OCI-LY1 (cell line): ENCODE measurements around the gene FREY1.

Experiments used
- H2AFZ ChIP-seq: fragments of 200-600 bp; sonication (generic), shearing (Covaris generic); 2 replicates; pipeline ENCODE4 v1.6.0; 2014; ENCODE audit warnings: antibody characterized with exemption, mild to moderate bottlenecking, low read length
- H3F3A ChIP-seq: fragments of 200-600 bp; sonication (generic), shearing (Covaris generic); 2 replicates; pipeline ENCODE4 v1.6.0; 2014; ENCODE audit warnings: mild to moderate bottlenecking, antibody characterized with exemption, low read length, moderate library complexity; ENCODE audit not compliant: insufficient read depth
- H3K27ac ChIP-seq: fragments of 200-600 bp; sonication (generic); 2 replicates; pipeline ENCODE4 v1.5.1; 2014; ENCODE audit warnings: low read length, mixed run types, mild to moderate bottlenecking, low read depth; ENCODE audit not compliant: poor library complexity, severe bottlenecking
- H3K27me3 ChIP-seq: fragments of 200-600 bp; sonication (generic); 2 replicates; pipeline ENCODE4 v1.6.0; 2014; ENCODE audit warnings: antibody characterized with exemption, mild to moderate bottlenecking, low read length, moderate library complexity; ENCODE audit not compliant: insufficient read depth
- H3K36me3 ChIP-seq: fragments of 200-600 bp; sonication (generic); 2 replicates; pipeline ENCODE4 v1.6.1; 2014; ENCODE audit warnings: mild to moderate bottlenecking, antibody characterized with exemption, low read length, moderate library complexity, mixed read lengths; ENCODE audit not compliant: insufficient read depth
- H3K4me1 ChIP-seq: fragments of 200-600 bp; sonication (generic); 2 replicates; pipeline ENCODE4 v1.5.1; 2014; ENCODE audit warnings: mild to moderate bottlenecking, low read length, moderate library complexity; ENCODE audit not compliant: insufficient read depth, severe bottlenecking
- H3K4me2 ChIP-seq: fragments of 200-600 bp; sonication (generic), shearing (Covaris generic); 2 replicates; pipeline ENCODE4 v1.6.1; 2014; ENCODE audit warnings: low read length
- H3K4me3 ChIP-seq: fragments of 200-600 bp; sonication (generic); 2 replicates; pipeline ENCODE4 v1.5.1; 2014; ENCODE audit warnings: low read length, low read depth, mild to moderate bottlenecking, mixed read lengths; ENCODE audit not compliant: poor library complexity, severe bottlenecking
- H3K79me2 ChIP-seq: fragments of 200-600 bp; shearing (Covaris generic); 2 replicates; pipeline ENCODE4 v1.6.1; 2016; ENCODE audit warnings: mixed run types, low read length, mixed read lengths; ENCODE audit not compliant: insufficient read depth
- H3K9ac ChIP-seq: fragments of 200-600 bp; sonication (generic), shearing (Covaris generic); 2 replicates; pipeline ENCODE4 v1.6.1; 2014; ENCODE audit warnings: mild to moderate bottlenecking, low read length, mixed read lengths
- H3K9me2 ChIP-seq: fragments of 200-600 bp; sonication (generic), shearing (Covaris generic); 2 replicates; pipeline ENCODE4 v1.6.1; 2014; ENCODE audit warnings: low read depth, mild to moderate bottlenecking, low read length, mixed read lengths
- H3K9me3 ChIP-seq: fragments of 200-600 bp; shearing (Covaris generic); 2 replicates; pipeline ENCODE4 v1.6.1; 2014; ENCODE audit warnings: low read length, mixed read lengths
- H4K20me1 ChIP-seq: fragments of 200-600 bp; sonication (generic), shearing (Covaris generic); 2 replicates; pipeline ENCODE4 v1.6.0; 2016; ENCODE audit warnings: mild to moderate bottlenecking, low read length; ENCODE audit not compliant: insufficient read depth
- EZH2 ChIP-seq: fragments of 200-600 bp; sonication (generic), shearing (Covaris generic); IDR thresholded peaks from 2 replicates; pipeline ENCODE4 v1.8.0; 2017; ENCODE audit warnings: borderline replicate concordance, mixed run types, mild to moderate bottlenecking, antibody characterized with exemption, low read length, moderate library complexity, mixed read lengths
- TF ChIP-seq, protein P1 (sequence below): fragments of 200-600 bp; sonication (generic), shearing (Covaris generic); IDR thresholded peaks from 2 replicates; pipeline ENCODE4 v1.5.1; 2017; ENCODE audit warnings: mild to moderate bottlenecking, antibody characterized with exemption, low read length, moderate library complexity, mixed read lengths

FREY1 gene

DNA sequence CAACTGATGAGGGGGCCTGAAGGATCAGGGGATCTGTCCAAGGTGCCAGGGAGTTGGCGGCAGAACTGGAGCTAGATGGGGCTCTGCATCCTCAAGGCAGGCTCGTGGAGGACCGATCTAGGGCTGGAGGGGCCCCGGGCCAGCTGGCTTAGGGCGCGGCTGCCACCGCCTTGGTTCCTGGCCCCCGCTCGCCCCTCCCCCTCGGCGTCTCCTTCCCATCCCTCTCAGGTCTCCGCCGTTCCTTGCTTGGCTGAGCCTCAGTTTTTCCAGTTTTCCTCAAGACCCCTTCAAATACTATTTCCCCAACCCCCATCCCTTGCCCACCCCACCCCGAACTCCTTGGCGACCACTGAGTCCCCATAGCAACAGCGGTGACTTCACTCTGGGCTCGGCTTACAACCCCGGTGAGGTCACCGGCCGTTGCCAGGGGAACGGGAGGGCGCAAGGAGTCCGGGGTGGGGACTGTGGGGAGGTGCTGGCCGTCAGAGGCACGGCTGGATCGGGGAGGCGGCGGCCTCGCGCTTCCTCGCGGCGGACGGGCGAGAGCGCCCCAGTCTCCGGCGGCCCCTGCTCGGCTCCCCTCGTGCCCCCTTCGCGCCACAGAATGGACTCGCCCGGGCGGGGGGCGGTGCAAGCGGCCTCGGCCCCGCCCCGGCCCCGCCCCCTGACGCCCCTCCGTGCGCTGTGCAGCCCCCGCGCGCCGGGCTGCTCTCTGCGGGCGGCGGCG lies 7.5 kb downstream of the FREY1 start:
- H3K4me2 ChIP-seq, result peak overlapping the region; percentile 62

DNA sequence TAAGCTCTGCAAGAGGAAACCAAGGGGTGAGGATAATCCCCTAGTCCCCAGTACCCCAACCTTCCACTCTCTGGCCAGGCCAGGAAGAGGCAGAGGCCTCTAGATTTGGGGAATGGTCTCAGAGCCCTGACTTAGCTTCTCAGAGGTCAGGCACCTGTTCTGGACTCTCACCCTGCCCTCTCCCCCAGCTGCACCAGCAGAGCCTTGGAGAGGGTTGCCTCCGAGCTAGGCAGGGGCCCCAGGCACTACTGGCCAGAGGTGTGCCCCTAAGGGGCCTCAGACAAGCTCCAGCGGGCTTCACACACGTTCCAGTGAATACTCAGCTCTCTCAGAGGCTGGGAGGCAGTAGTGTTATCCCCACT lies 8.0 kb downstream of the FREY1 start:
- no peak overlapping the region for H3K4me3 ChIP-seq
- no peaks in the 10 kb centered on the region for H3K9me2 ChIP-seq
- no peaks in the 10 kb centered on the region for H3K36me3 ChIP-seq
- no peaks in the 10 kb centered on the region for H3F3A ChIP-seq
- no peaks in the 10 kb centered on the region for H3K79me2 ChIP-seq
- TF ChIP-seq, protein P1, sequence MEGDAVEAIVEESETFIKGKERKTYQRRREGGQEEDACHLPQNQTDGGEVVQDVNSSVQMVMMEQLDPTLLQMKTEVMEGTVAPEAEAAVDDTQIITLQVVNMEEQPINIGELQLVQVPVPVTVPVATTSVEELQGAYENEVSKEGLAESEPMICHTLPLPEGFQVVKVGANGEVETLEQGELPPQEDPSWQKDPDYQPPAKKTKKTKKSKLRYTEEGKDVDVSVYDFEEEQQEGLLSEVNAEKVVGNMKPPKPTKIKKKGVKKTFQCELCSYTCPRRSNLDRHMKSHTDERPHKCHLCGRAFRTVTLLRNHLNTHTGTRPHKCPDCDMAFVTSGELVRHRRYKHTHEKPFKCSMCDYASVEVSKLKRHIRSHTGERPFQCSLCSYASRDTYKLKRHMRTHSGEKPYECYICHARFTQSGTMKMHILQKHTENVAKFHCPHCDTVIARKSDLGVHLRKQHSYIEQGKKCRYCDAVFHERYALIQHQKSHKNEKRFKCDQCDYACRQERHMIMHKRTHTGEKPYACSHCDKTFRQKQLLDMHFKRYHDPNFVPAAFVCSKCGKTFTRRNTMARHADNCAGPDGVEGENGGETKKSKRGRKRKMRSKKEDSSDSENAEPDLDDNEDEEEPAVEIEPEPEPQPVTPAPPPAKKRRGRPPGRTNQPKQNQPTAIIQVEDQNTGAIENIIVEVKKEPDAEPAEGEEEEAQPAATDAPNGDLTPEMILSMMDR, result no peak
- TF ChIP-seq EZH2, result no peak
- H3K27me3 ChIP-seq, result peaks cover 4% of the 10 kb centered on the region; the same call in 1 of the 2 replicates
- H3K9ac ChIP-seq, result no peak overlapping the region
- no peaks in the 10 kb centered on the region for H4K20me1 ChIP-seq
- H2AFZ ChIP-seq, result no peak overlapping the region
- H3K9me3 ChIP-seq, result no peaks in the 10 kb centered on the region
- H3K27ac ChIP-seq, result no peak overlapping the region
- peaks cover 12% of the 10 kb centered on the region for H3K4me1 ChIP-seq
- peak overlapping the region; percentile 62; the same call in 1 of the 2 replicates for H3K4me2 ChIP-seq

More for the DNA sequence above, 7.5 kb downstream of the FREY1 start:
- peaks cover 4% of the 10 kb centered on the region; the same call in 1 of the 2 replicates for H3K27me3 ChIP-seq
- H3K79me2 ChIP-seq, result no peaks in the 10 kb centered on the region
- no peaks in the 10 kb centered on the region for H3K36me3 ChIP-seq
- no peaks in the 10 kb centered on the region for H3K9me2 ChIP-seq
- peak overlapping the region; percentile 54 for H3K4me3 ChIP-seq
- H4K20me1 ChIP-seq, result no peaks in the 10 kb centered on the region
- no peak overlapping the region for H3K27ac ChIP-seq
- H3F3A ChIP-seq, result no peaks in the 10 kb centered on the region
- no peak for TF ChIP-seq EZH2
- TF ChIP-seq, protein P1, result no peak
- H3K9ac ChIP-seq, result no peak overlapping the region; the same call in 1 of the 2 replicates
- peaks cover 12% of the 10 kb centered on the region for H3K4me1 ChIP-seq
- H3K9me3 ChIP-seq, result no peaks in the 10 kb centered on the region
- H2AFZ ChIP-seq, result no peak overlapping the region

DNA sequence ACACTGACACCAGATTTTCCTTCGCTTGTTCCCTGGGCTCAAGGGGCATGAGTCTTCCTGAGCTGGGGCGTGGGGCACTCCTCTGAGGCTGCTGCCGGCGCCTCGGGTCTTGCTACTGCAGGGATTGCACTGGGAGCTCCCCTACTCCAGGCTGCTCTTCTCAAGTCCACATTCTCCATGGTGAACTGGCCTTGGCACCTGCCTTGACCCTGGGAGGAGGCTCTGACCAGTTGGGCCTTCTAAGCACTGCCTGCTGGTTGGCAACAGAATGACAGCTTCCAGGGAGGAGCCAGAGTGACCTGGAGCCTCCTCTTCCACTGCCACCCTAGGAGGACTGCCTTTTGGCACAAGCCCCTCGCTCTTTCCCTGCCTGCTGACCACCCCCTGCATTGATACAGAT lies 9.5 kb downstream of the FREY1 start:
- Histone ChIP-seq H3K4me1 (peaks cover 7% of the 10 kb centered on the region), H3F3A (no peaks in the 10 kb centered on the region), H3K79me2 (no peaks in the 10 kb centered on the region), H3K27ac (no peak overlapping the region), H3K27me3 (no peaks in the 10 kb centered on the region), H3K4me2 (no peak overlapping the region), H2AFZ (no peak overlapping the region), H3K9me2 (no peaks in the 10 kb centered on the region), H4K20me1 (no peaks in the 10 kb centered on the region), H3K36me3 (no peaks in the 10 kb centered on the region), H3K9ac (no peak overlapping the region), H3K4me3 (no peak overlapping the region), H3K9me3 (no peaks in the 10 kb centered on the region)
- TF ChIP-seq, protein P1, result no peak
- TF ChIP-seq EZH2, result no peak
